ENCODE data around the gene MCF2L2. TPM values are rescaled to one million over a fixed set of nuclear protein-coding genes. Genes with fewer than 3 reads are reported as not detected.

MCF2L2 gene
- total and polyA plus RNA-seq, 11 donors: 0.12 to 1.4 (median 0.23) TPM; not detected in 1

DNA sequence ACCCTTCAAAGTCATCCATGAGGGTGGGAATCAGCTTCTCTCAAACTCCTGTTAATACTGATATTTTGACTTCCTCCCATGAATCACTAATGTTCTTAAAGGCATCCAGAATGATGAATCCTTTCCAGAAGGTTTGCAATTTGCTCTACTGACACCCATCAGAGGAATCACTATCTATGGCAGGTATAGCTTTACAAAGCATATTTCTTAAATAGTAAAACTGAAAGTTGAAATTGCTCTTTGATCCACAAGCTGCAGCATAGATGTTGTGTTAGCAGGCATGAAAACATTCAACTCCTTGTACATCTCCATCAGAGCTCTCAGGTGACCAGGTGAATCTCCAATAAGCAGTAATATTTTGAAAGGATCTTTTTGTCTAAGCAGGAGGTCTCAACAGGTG is 109.0 kb downstream of the MCF2L2 start:
- Histone ChIP-seq H3K27ac (no peak overlapping the region), H3K9me3 (no peaks in the 10 kb centered on the region), H3K36me3 (no peaks in the 10 kb centered on the region), H3K4me3 (no peak overlapping the region), H3K4me1 (peaks cover 0 to 9% (median 0%) of the 10 kb centered on the region in 12 donors), H3K27me3 (no peaks in the 10 kb centered on the region)
- DNase-seq (no peak), ATAC-seq (no peak)
- intact Hi-C loops (cut with DNase I): no loop called here
- TF ChIP-seq POLR2A (IDR thresholded peaks at IDR 0.05): no peak
- TF ChIP-seq, protein P1, sequence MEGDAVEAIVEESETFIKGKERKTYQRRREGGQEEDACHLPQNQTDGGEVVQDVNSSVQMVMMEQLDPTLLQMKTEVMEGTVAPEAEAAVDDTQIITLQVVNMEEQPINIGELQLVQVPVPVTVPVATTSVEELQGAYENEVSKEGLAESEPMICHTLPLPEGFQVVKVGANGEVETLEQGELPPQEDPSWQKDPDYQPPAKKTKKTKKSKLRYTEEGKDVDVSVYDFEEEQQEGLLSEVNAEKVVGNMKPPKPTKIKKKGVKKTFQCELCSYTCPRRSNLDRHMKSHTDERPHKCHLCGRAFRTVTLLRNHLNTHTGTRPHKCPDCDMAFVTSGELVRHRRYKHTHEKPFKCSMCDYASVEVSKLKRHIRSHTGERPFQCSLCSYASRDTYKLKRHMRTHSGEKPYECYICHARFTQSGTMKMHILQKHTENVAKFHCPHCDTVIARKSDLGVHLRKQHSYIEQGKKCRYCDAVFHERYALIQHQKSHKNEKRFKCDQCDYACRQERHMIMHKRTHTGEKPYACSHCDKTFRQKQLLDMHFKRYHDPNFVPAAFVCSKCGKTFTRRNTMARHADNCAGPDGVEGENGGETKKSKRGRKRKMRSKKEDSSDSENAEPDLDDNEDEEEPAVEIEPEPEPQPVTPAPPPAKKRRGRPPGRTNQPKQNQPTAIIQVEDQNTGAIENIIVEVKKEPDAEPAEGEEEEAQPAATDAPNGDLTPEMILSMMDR (IDR thresholded peaks at IDR 0.05): no peak

DNA sequence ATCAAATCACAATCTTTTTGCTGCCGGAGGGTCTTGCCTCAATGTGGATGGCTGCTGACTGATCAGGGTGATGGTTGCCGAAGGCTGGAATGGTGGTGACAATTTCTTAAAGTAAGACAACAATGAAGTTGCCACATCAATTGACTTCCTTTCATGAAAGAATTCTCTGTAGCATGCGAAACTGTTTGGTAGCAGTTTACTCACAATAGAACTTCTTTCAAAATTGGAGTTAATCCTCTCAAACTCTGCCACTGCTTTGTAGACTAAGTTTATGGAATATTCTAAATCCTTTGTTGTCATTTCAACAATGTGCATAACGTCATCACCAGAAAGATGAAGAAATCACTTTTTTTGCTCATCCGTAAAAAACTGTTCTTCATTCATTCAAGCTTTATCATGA is 109.5 kb downstream of the MCF2L2 start:
- no peaks in the 10 kb centered on the region for H3K9me3 ChIP-seq
- TF ChIP-seq POLR2A (IDR thresholded peaks at IDR 0.05): no peak
- TF ChIP-seq, protein P1 (IDR thresholded peaks at IDR 0.05): no peak
- DNase-seq (no peak), ATAC-seq (no peak)
- intact Hi-C loops (cut with DNase I): no loop called here
- H3K36me3 ChIP-seq: no peaks in the 10 kb centered on the region
- 85 to 94% (median 88%) methylated on average over 5 of the region's 5 CpGs for WGBS, 4 donors
- H3K27me3 ChIP-seq: no peaks in the 10 kb centered on the region
- H3K4me3 ChIP-seq: no peak overlapping the region
- H3K4me1 ChIP-seq: peaks cover 0 to 11% (median 0%) of the 10 kb centered on the region in 12 donors
- H3K27ac ChIP-seq: no peak overlapping the region

DNA sequence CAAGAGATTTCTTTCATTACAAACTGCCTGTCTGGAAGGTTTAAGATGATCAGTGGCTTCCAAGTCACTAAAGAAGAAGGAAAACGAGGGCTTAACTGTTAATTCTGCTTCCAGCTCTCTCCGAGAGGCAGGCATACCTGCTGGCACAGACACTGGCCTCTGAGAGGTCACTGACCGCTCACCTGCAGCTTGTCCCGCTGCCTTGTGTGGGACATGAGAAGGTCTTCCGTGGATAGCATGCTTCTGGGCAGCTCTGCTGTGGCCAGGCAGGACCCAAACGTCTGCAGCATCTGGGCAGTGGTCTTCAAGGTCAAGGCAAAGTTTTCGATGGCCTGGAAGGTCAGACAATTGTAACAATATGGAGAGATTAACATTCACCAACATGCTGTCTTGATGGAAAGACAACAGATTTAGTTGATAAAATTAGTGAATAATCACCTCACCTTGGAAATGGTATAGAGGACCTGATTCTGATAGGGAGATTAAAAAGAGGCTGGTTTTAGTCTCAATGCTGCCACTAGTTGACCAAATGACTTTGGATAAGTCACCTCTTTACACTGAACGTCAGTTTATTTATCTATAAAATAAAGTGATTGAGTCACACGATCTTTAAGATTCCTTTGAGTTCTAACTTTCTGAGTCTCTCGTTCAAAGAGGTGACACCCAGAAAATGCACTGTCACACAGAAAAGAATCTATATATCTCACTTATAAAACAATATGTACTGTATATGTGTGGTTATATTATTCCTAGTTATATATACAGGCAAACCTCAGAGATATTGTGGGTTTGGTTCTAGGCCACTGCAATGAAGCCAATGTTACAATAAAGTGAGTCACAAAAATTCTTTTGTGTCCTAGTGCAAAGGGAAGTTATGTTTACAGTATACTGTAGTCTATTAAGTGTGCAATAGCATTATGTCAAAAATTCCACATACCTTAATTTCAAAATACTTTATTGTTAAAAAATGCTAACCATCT is 110.2 kb downstream of the MCF2L2 start:
- Histone ChIP-seq H3K4me1 (peaks cover 0 to 17% (median 0%) of the 10 kb centered on the region in 12 donors), H3K9me3 (no peaks in the 10 kb centered on the region), H3K27me3 (no peaks in the 10 kb centered on the region), H3K36me3 (no peaks in the 10 kb centered on the region), H3K27ac (no peak overlapping the region), H3K4me3 (no peak overlapping the region)
- TF ChIP-seq POLR2A (IDR thresholded peaks at IDR 0.05): no peak
- TF ChIP-seq, protein P1 (IDR thresholded peaks at IDR 0.05): no peak
- WGBS, 4 donors: 82 to 87% (median 85%) methylated on average over 10 of the region's 10 CpGs
- ATAC-seq (no peak), DNase-seq (no peak)
- intact Hi-C loops (cut with DNase I): no loop called here

GRCh38 chr3:183317271-183317670 is 111.1 kb downstream of the MCF2L2 start:
- 91 to 95% (median 93%) methylated on average over 8 of the region's 8 CpGs for WGBS, 4 donors
- intact Hi-C loops (cut with DNase I): no loop called here
- Histone ChIP-seq H3K4me1 (peaks cover 0 to 23% (median 0%) of the 10 kb centered on the region in 12 donors), H3K27ac (no peak overlapping the region), H3K27me3 (no peaks in the 10 kb centered on the region), H3K4me3 (no peak overlapping the region), H3K9me3 (no peaks in the 10 kb centered on the region), H3K36me3 (no peaks in the 10 kb centered on the region)
- ATAC-seq: no peak
- no peak for TF ChIP-seq POLR2A (IDR thresholded peaks at IDR 0.05)
- TF ChIP-seq, protein P1 (IDR thresholded peaks at IDR 0.05): no peak
- no peak for DNase-seq
